GM21529 (cell line): ENCODE data around the gene AVL9.
"Not testable (repeated sequence)": the region's sequence is repeated elsewhere in the genome, so short reads cannot be mapped to it uniquely, and the experiment has no call there.

Source experiments
- ATAC-seq: cut with Tn5 transposase; IDR thresholded peaks from one replicate; pipeline ENCODE4 v1.9.1; 2021; ENCODE audit not compliant: unreplicated experiment

AVL9 gene

GRCh38 chr7:32495298-32496051, at the start of gene AVL9:
Gene AVL9, plus strand, starts transcription at chr7:32495489. Its CDS starts 221 bp downstream, at chr7:32495710.
- ATAC-seq = peak; percentile 94

- ATAC-seq = no peak
Observed at GRCh38 chr7:32447218-32447617, 48.1 kb upstream of the AVL9 start.

GRCh38 chr7:32453341-32454011, 41.8 kb upstream of the AVL9 start:
- no peak for ATAC-seq

- no peak for ATAC-seq
Observed at GRCh38 chr7:32458025-32458424, 37.3 kb upstream of the AVL9 start.

- ATAC-seq = no peak
Observed at GRCh38 chr7:32459788-32460187, 35.5 kb upstream of the AVL9 start.

- ATAC-seq = no peak
Observed at GRCh38 chr7:32461484-32461883, 33.8 kb upstream of the AVL9 start.

GRCh38 chr7:32462451-32462850, 32.8 kb upstream of the AVL9 start:
- ATAC-seq = no peak

- ATAC-seq = no peak
Observed at GRCh38 chr7:32462977-32463376, 32.3 kb upstream of the AVL9 start.

GRCh38 chr7:32464641-32465416, 30.5 kb upstream of the AVL9 start:
- ATAC-seq = not testable (repeated sequence)

- not testable (repeated sequence) for ATAC-seq
Observed at GRCh38 chr7:32470004-32470403, 25.3 kb upstream of the AVL9 start.

- no peak for ATAC-seq
Observed at GRCh38 chr7:32470871-32471270, 24.4 kb upstream of the AVL9 start.

- no peak for ATAC-seq
Observed at GRCh38 chr7:32472015-32472414, 23.3 kb upstream of the AVL9 start.

- ATAC-seq = no peak
Observed at GRCh38 chr7:32474008-32474407, 21.3 kb upstream of the AVL9 start.

GRCh38 chr7:32476816-32477648, 18.3 kb upstream of the AVL9 start:
- no peak for ATAC-seq

- ATAC-seq = no peak
Observed at GRCh38 chr7:32477649-32477980, 17.7 kb upstream of the AVL9 start.

- no peak for ATAC-seq
Observed at GRCh38 chr7:32479574-32480200, 15.6 kb upstream of the AVL9 start.

GRCh38 chr7:32481176-32481575, 14.1 kb upstream of the AVL9 start:
- ATAC-seq = no peak

- ATAC-seq = no peak
Observed at GRCh38 chr7:32481921-32482320, 13.4 kb upstream of the AVL9 start.

GRCh38 chr7:32489788-32490126, 5.5 kb upstream of the AVL9 start:
- ATAC-seq = peak; percentile 16

- ATAC-seq = peak; percentile 87
Observed at GRCh38 chr7:32490127-32490796, 5.0 kb upstream of the AVL9 start, which contains the start of gene LSM5. Gene LSM5, minus strand, starts transcription at chr7:32490380. Its CDS starts 15 bp downstream, at chr7:32490365.
